GM12878 (cell line): ENCODE data around the gene CFAP299. TPM values are rescaled to one million over a fixed set of nuclear protein-coding genes. Genes with fewer than 3 reads are reported as not detected.

Experiments
- CHD1 ChIP-seq: IDR thresholded peaks from 2 replicates; pipeline ENCODE4 v1.6.1; 2012; ENCODE audit warnings: low read depth, low read length, improper control_type of control experiment
- CTCF ChIP-seq, 3 experiments: IDR thresholded peaks in 2 of 3; conservative IDR thresholded peaks in 1 of 3; 2 replicates each; pipeline ENCODE4 v1.5.1; 2011; ENCODE audit warnings: low read depth in 3 of 3, low read length in 3 of 3, mild to moderate bottlenecking in 3 of 3, control low read depth in 2 of 3, moderate library complexity in 2 of 3, inconsistent platforms in 1 of 3, mixed read lengths in 1 of 3; ENCODE audit not compliant: control insufficient read depth in 2 of 3, insufficient read depth in 1 of 3; ENCODE audit errors: extremely low read depth in 1 of 3
- CUX1 ChIP-seq: IDR thresholded peaks from 2 replicates; pipeline ENCODE4 v1.6.1; 2012; ENCODE audit warnings: improper control_type of control experiment, low read depth, low read length; ENCODE audit not compliant: insufficient replicate concordance
- HDAC6 ChIP-seq: fragments of 200-600 bp; sonication (generic); IDR thresholded peaks from one replicate; pipeline ENCODE4 v1.8.0; 2017; ENCODE audit warnings: antibody characterized with exemption; ENCODE audit not compliant: unreplicated experiment
- JUNB ChIP-seq: IDR thresholded peaks from 2 replicates; pipeline ENCODE4 v1.6.1; 2016; ENCODE audit warnings: antibody characterized with exemption, mild to moderate bottlenecking
- MLLT1 ChIP-seq: fragments of 450-650 bp; IDR thresholded peaks from 2 replicates; pipeline ENCODE4 v1.6.1; 2016; ENCODE audit warnings: mild to moderate bottlenecking
- MYC ChIP-seq: IDR thresholded peaks from 2 replicates; pipeline ENCODE4 v1.6.1; 2011; ENCODE audit warnings: mild to moderate bottlenecking, low read length, moderate library complexity, inconsistent platforms; ENCODE audit not compliant: insufficient read depth, insufficient replicate concordance, insufficient read length, severe bottlenecking
- RUNX3 ChIP-seq: IDR thresholded peaks from 2 replicates; pipeline ENCODE4 v1.6.1; 2012; ENCODE audit warnings: low read length, inconsistent platforms
- TCF12 ChIP-seq: IDR thresholded peaks from 2 replicates; pipeline ENCODE4 v1.6.1; 2011; ENCODE audit warnings: low read depth, mild to moderate bottlenecking, low read length
- ZBTB33 ChIP-seq: fragments of 450-650 bp; IDR thresholded peaks from 2 replicates; pipeline ENCODE4 v1.6.1; 2017; ENCODE audit warnings: mild to moderate bottlenecking
- polyA plus RNA-seq, 11 experiments: library from polyadenylated mRNA; depleted of rRNA in 4 of 11; unstranded in 6 of 11; stranded (reverse) in 5 of 11; fragments of >200 nt; fragmentation: Nextera tagmentation in 4 of 11; fragmentation: Illumina TruSeq in 1 of 11; extraction: Ambion mirVana in 4 of 11; extraction: Trizol in 1 of 11; gene quantifications; 1 replicate in 1 of 11; 2 replicates in 10 of 11; pipeline versions ENCODE4 v1.2.1 to v1.2.3, GENCODE V29; 2011 to 2016; ENCODE audit warnings: inconsistent platforms in 2 of 11, missing spikeins in 2 of 11, low read depth in 1 of 11
- total RNA-seq, 4 experiments: library from RNA; depleted of rRNA in 3 of 4; stranded (reverse); fragments of >200 nt in 3 of 4; fragmentation: Illumina TruSeq in 1 of 4; extraction: Trizol in 1 of 4; gene quantifications; 2 replicates each; pipeline versions ENCODE4 v1.2.1 to v1.2.3, GENCODE V29; 2013 to 2021
- TF ChIP-seq, protein P1 (sequence below): fragments of 450-650 bp; conservative IDR thresholded peaks from 2 replicates; pipeline ENCODE4 v1.6.1; 2017; ENCODE audit warnings: mild to moderate bottlenecking, moderate library complexity

CFAP299 gene
- total and polyA plus RNA-seq, 10 of the 15 experiments (the other 5 are each of a cell fraction or from before 2014, with no cell fraction given): 0.06 to 0.34 TPM; not detected in 8

- TF ChIP-seq, protein P1, sequence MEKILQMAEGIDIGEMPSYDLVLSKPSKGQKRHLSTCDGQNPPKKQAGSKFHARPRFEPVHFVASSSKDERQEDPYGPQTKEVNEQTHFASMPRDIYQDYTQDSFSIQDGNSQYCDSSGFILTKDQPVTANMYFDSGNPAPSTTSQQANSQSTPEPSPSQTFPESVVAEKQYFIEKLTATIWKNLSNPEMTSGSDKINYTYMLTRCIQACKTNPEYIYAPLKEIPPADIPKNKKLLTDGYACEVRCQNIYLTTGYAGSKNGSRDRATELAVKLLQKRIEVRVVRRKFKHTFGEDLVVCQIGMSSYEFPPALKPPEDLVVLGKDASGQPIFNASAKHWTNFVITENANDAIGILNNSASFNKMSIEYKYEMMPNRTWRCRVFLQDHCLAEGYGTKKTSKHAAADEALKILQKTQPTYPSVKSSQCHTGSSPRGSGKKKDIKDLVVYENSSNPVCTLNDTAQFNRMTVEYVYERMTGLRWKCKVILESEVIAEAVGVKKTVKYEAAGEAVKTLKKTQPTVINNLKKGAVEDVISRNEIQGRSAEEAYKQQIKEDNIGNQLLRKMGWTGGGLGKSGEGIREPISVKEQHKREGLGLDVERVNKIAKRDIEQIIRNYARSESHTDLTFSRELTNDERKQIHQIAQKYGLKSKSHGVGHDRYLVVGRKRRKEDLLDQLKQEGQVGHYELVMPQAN: no peak
- TF ChIP-seq TCF12 (no peak), ZBTB33 (no peak), CUX1 (no peak), CHD1 (no peak), MLLT1 (peak; percentile 63; the same call in 1 of the 2 replicates), MYC (no peak), JUNB (no peak), HDAC6 (no peak), RUNX3 (peak; percentile 92), CTCF (IDR thresholded peaks at IDR 0.05 in 2 of 3, conservative IDR thresholded peaks at IDR 0.05 in 1 of 3; ENCODE audit: control insufficient read depth in 2 of 3, extremely low read depth in 1 of 3, insufficient read depth in 1 of 3, low read depth in 3 of 3, low read length in 3 of 3) (no peak)
Observed at GRCh38 chr4:80610845-80611677, 275.5 kb downstream of the CFAP299 start (continued).
